ENCODE data around the gene RABAC1. TPM values are rescaled to one million over a fixed set of nuclear protein-coding genes. Genes with fewer than 3 reads are reported as not detected.

RABAC1 gene
- total RNA-seq, 2 donors from 2014 or later = 114 to 122 TPM

GRCh38 chr19:41998246-41999020, 39.3 kb upstream of the RABAC1 start:
- 0 to 2% methylated on average over 10 to 64 of the region's 64 CpGs for WGBS, 2 experiments (ENCODE audit: insufficient coverage in 1 of 2, insufficient read length in 1 of 2)
- H3K9ac ChIP-seq (ENCODE audit: extremely low read depth, low read length, poor library complexity, severe bottlenecking) = no peak overlapping the region
- H3K4me3 ChIP-seq (ENCODE audit: low read length) = no peak overlapping the region

DNA sequence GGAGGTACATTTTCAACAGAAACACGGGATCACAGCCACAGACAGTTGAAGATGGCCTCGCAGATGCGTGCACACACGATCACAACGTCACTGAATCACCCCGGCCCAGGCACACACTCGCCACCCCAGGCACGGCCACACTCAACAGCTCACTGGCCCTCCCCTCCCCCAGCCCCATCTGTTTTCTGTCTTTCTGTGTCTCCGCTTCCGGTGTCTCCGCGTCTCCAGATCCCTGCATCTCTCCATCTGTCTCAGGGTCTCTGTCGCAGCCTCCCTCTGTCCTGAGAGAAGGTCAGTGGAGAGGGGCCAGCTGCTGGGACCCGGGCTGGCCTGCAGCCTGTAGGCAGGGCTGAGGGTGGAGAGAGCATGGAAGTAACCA, 38.7 kb upstream of the RABAC1 start:
- TF ChIP-seq, protein P1, sequence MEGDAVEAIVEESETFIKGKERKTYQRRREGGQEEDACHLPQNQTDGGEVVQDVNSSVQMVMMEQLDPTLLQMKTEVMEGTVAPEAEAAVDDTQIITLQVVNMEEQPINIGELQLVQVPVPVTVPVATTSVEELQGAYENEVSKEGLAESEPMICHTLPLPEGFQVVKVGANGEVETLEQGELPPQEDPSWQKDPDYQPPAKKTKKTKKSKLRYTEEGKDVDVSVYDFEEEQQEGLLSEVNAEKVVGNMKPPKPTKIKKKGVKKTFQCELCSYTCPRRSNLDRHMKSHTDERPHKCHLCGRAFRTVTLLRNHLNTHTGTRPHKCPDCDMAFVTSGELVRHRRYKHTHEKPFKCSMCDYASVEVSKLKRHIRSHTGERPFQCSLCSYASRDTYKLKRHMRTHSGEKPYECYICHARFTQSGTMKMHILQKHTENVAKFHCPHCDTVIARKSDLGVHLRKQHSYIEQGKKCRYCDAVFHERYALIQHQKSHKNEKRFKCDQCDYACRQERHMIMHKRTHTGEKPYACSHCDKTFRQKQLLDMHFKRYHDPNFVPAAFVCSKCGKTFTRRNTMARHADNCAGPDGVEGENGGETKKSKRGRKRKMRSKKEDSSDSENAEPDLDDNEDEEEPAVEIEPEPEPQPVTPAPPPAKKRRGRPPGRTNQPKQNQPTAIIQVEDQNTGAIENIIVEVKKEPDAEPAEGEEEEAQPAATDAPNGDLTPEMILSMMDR (conservative IDR thresholded peaks at IDR 0.05) = no peak
- Histone ChIP-seq H3K36me3 (ENCODE audit: control insufficient read depth, insufficient read depth, low read length) (no peaks in the 10 kb centered on the region), H3K4me3 (ENCODE audit: low read length) (no peak overlapping the region), H3K27ac (ENCODE audit: low read depth, low read length) (no peak overlapping the region), H3K4me1 (ENCODE audit: control insufficient read depth, insufficient read depth, low read length) (no peaks in the 10 kb centered on the region), H3K9me3 (ENCODE audit: control insufficient read depth, low read length) (no peaks in the 10 kb centered on the region), H3K27me3 (ENCODE audit: control insufficient read depth, insufficient read depth, low read length, poor library complexity, severe bottlenecking) (peaks cover 91% of the 10 kb centered on the region), H3K9ac (ENCODE audit: extremely low read depth, low read length, poor library complexity, severe bottlenecking) (no peak overlapping the region)
- DNase-seq = peak; percentile 56
- Mint-ChIP-seq H3K27ac (no peak overlapping the region), H3K36me3 (ENCODE audit: low read depth) (no peaks in the 10 kb centered on the region), H3K27me3 (ENCODE audit: insufficient read depth) (peaks cover 86% of the 10 kb centered on the region), H3K9me3 (no peaks in the 10 kb centered on the region), H3K4me1 (peaks cover 5% of the 10 kb centered on the region), H3K4me3 (peak overlapping the region; percentile 18)
- WGBS, 2 experiments (ENCODE audit: insufficient coverage in 1 of 2, insufficient read length in 1 of 2) = 8% methylated on average over 8 to 14 of the region's 14 CpGs

More at GRCh38 chr19:41998246-41999020, 39.3 kb upstream of the RABAC1 start:
- Mint-ChIP-seq H3K36me3 (ENCODE audit: low read depth) (no peaks in the 10 kb centered on the region), H3K27me3 (ENCODE audit: insufficient read depth) (peaks cover 83% of the 10 kb centered on the region), H3K4me3 (no peak overlapping the region), H3K4me1 (peaks cover 4% of the 10 kb centered on the region), H3K9me3 (no peaks in the 10 kb centered on the region), H3K27ac (no peak overlapping the region)
- no peaks in the 10 kb centered on the region for H3K4me1 ChIP-seq (ENCODE audit: control insufficient read depth, insufficient read depth, low read length)
- peaks cover 86% of the 10 kb centered on the region for H3K27me3 ChIP-seq (ENCODE audit: control insufficient read depth, insufficient read depth, low read length, poor library complexity, severe bottlenecking)
- peak; percentile 93 for DNase-seq
- H3K36me3 ChIP-seq (ENCODE audit: control insufficient read depth, insufficient read depth, low read length) = no peaks in the 10 kb centered on the region
- H3K9me3 ChIP-seq (ENCODE audit: control insufficient read depth, low read length) = no peaks in the 10 kb centered on the region
- TF ChIP-seq, protein P1 (conservative IDR thresholded peaks at IDR 0.05) = peak; percentile 87
- no peak overlapping the region for H3K27ac ChIP-seq (ENCODE audit: low read depth, low read length)

DNA sequence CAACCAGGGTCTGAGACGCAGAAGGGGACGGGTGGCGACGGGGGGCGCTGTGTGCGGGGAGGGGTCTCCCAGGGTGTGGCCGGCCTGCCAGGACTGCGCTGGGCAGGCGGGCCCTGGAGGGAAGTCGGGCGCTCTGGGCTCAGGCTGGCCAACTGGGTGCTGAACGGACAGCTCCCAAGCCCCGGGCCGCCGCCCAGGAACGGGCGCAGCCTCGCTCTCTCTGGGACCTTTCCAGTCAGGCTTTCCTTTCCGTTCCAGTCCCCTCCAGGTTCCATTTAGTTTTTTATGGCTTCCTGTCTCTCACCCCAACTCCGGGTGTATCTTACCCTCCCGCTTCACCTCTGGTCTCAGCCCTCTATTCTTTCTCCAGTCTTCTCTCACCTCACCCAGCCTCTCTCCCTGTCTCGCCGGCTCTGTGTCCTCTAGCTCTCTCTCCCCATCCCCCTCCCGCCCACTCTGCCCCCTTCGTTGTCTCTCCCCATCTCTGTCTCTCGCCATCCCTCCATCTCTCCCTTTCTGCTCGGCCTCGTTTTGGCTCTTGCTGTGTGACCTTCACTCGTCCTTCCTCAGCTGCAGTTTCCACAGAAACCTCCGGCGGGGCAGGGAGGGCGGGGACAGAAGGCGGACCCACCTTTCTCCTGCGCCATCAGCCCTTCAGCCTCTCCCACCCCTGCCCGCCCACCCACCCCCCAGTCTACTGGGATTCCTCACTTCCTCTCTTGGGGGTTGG, 38.2 kb upstream of the RABAC1 start:
- no peak overlapping the region for H3K27ac Mint-ChIP-seq
- H3K9me3 ChIP-seq (ENCODE audit: control insufficient read depth, low read length) = no peaks in the 10 kb centered on the region
- no peak overlapping the region for H3K4me3 ChIP-seq (ENCODE audit: low read length)
- no peaks in the 10 kb centered on the region for H3K4me1 ChIP-seq (ENCODE audit: control insufficient read depth, insufficient read depth, low read length)
- no peaks in the 10 kb centered on the region for H3K36me3 ChIP-seq (ENCODE audit: control insufficient read depth, insufficient read depth, low read length)
- no peaks in the 10 kb centered on the region for H3K36me3 Mint-ChIP-seq (ENCODE audit: low read depth)
- peaks cover 87% of the 10 kb centered on the region for H3K27me3 Mint-ChIP-seq (ENCODE audit: insufficient read depth)
- DNase-seq = peak; percentile 91
- peaks cover 93% of the 10 kb centered on the region for H3K27me3 ChIP-seq (ENCODE audit: control insufficient read depth, insufficient read depth, low read length, poor library complexity, severe bottlenecking)
- peaks cover 5% of the 10 kb centered on the region for H3K4me1 Mint-ChIP-seq
- no peak overlapping the region for H3K9ac ChIP-seq (ENCODE audit: extremely low read depth, low read length, poor library complexity, severe bottlenecking)
- H3K27ac ChIP-seq (ENCODE audit: low read depth, low read length) = no peak overlapping the region
- H3K9me3 Mint-ChIP-seq = no peaks in the 10 kb centered on the region
- H3K4me3 Mint-ChIP-seq = peak overlapping the region; percentile 18
- TF ChIP-seq, protein P1 (conservative IDR thresholded peaks at IDR 0.05) = no peak
- WGBS, 2 experiments (ENCODE audit: insufficient coverage in 1 of 2, insufficient read length in 1 of 2) = 3% methylated on average over 15 to 32 of the region's 35 CpGs
